ENCODE results near the gene PHEX.

DNA sequence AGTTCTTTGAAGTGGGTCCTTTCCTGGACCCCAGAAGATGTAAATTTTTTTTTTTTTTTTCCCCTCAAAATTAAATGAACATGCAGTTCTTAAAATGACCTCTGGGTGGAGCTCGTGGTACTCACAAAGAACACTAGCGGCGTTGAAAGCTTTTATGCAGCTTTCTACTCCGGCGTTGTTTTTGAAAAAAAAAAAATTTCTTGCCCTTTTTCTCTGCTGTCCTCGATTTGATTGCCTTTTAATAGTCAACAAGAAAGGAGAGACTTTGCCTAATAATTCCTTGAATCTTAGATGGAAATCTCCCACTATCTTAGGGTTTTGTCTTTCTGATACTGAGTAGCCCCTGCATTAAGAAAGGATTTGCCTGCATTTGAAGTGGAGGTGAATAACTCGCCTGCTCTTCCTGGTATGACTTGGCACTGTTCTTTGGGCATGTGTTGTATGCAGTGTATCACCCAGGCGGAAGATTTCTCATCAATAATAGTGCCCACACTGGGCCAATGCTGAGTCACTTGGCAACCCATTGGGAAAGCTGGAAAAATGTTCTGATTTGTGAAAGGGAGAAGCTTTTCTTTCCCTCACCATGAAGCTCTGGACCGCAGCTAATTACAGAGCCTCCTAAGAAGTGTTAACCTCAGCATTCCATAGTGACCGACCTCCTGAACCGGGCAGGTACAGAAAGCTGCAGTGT is 104.0 kb downstream of the PHEX start:
- TF ChIP-seq EZH2 (IDR thresholded peaks at IDR 0.05): no peak
- no peak for TF ChIP-seq POLR2AphosphoS5 (IDR thresholded peaks at IDR 0.05; ENCODE audit: borderline replicate concordance, low read depth, low read length)
- TF ChIP-seq FOXP2 (optimal IDR thresholded peaks at IDR 0.05; ENCODE audit: control extremely low read depth, extremely low read length, insufficient read depth): no peak
